MM.1S (cell line): ENCODE results near the gene ARHGEF6.
"Not testable (repeated sequence)": the region's sequence is repeated elsewhere in the genome, so short reads cannot be mapped to it uniquely, and the experiment has no call there.

Experiments
- DNase-seq: peaks from one replicate; pipeline ENCODE4 v3.0.0-alpha.2; 2015
- H2AFZ ChIP-seq: fragments of 300-600 bp; sonication (generic); 2 replicates; pipeline ENCODE4 v1.6.0; 2016; ENCODE audit warnings: antibody characterized with exemption, low read length
- H3F3A ChIP-seq: fragments of 300-600 bp; sonication (generic); 2 replicates; pipeline ENCODE4 v1.6.1; 2016; ENCODE audit warnings: mild to moderate bottlenecking, antibody characterized with exemption, low read length, moderate library complexity, mixed read lengths; ENCODE audit not compliant: insufficient read depth
- H3K27ac ChIP-seq: fragments of 300-600 bp; sonication (generic); 2 replicates; pipeline ENCODE4 v1.5.1; 2016; ENCODE audit warnings: mild to moderate bottlenecking, low read length
- H3K27me3 ChIP-seq: fragments of 300-600 bp; sonication (generic); replicated peaks from 2 replicates; pipeline ENCODE4 v1.6.0; 2016; ENCODE audit warnings: low read length; ENCODE audit not compliant: insufficient read depth
- H3K36me3 ChIP-seq: fragments of 300-600 bp; sonication (generic); replicated peaks from 2 replicates; pipeline ENCODE4 v1.6.1; 2016; ENCODE audit warnings: mild to moderate bottlenecking, low read length, mixed read lengths; ENCODE audit not compliant: insufficient read depth
- H3K4me1 ChIP-seq: fragments of 300-600 bp; sonication (generic); 2 replicates; pipeline ENCODE4 v1.6.1; 2016; ENCODE audit warnings: low read length, mixed read lengths
- H3K4me2 ChIP-seq: fragments of 300-600 bp; sonication (generic); 2 replicates; pipeline ENCODE4 v1.6.0; 2016; ENCODE audit warnings: low read depth, low read length
- H3K4me3 ChIP-seq: fragments of 300-600 bp; sonication (generic); 2 replicates; pipeline ENCODE4 v1.5.1; 2016; ENCODE audit warnings: low read length, mixed read lengths
- H3K79me2 ChIP-seq: fragments of 300-600 bp; sonication (generic); 2 replicates; pipeline ENCODE4 v1.6.1; 2016; ENCODE audit warnings: mixed run types, low read length, mixed read lengths
- H3K9ac ChIP-seq: fragments of 300-600 bp; sonication (generic); 2 replicates; pipeline ENCODE4 v1.6.1; 2016; ENCODE audit warnings: low read length, mixed read lengths
- H3K9me2 ChIP-seq: fragments of 300-600 bp; sonication (generic); replicated peaks from 2 replicates; pipeline ENCODE4 v1.6.1; 2016; ENCODE audit warnings: mild to moderate bottlenecking, low read length, mixed read lengths; ENCODE audit not compliant: insufficient read depth
- H3K9me3 ChIP-seq: fragments of 300-600 bp; sonication (generic); replicated peaks from 2 replicates; pipeline ENCODE4 v1.6.1; 2016; ENCODE audit warnings: mild to moderate bottlenecking, low read length, mixed read lengths; ENCODE audit not compliant: insufficient read depth
- H4K20me1 ChIP-seq: fragments of 300-600 bp; sonication (generic); 2 replicates; pipeline ENCODE4 v1.6.1; 2016; ENCODE audit warnings: mild to moderate bottlenecking, low read length, moderate library complexity, mixed read lengths; ENCODE audit not compliant: insufficient read depth
- EZH2 ChIP-seq: fragments of 300-600 bp; sonication (generic); optimal IDR thresholded peaks from 2 replicates; pipeline ENCODE3; 2017; ENCODE audit warnings: low read depth, mild to moderate bottlenecking, antibody characterized with exemption, low read length, mixed read lengths
- EZH2phosphoT487 ChIP-seq: fragments of 300-600 bp; sonication (generic); IDR thresholded peaks from 2 replicates; pipeline ENCODE4 v1.6.1; 2018; ENCODE audit warnings: antibody characterized with exemption, low read length
- TF ChIP-seq, protein P1 (sequence below): fragments of 300-600 bp; sonication (generic); IDR thresholded peaks from 2 replicates; pipeline ENCODE4 v1.5.1; 2016; ENCODE audit warnings: antibody characterized with exemption, low read length, mixed read lengths

Gene ARHGEF6

GRCh38 chrX:136802515-136802914 lies 21.8 kb upstream of the ARHGEF6 start:
- no peaks in the 10 kb centered on the region for H3K27me3 ChIP-seq

DNA sequence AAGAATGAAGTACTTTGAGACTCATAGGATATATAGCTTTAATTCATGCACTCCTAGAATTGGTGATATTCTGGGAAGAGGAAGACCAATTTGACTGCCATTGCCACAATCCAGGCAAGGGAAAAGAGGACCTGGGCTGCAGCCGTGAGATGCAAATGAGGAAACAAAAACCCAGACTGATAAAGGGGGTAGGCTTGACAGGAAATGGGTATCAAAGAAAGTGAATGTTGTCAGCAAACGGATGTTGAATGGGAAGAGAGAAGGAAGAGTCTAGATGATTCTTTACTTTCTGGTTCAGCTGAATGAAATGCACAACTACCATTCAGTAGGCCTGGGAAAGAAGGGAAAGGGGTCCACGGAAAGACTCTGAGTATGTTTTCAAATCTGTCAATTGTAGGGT lies 17.1 kb upstream of the ARHGEF6 start:
- Histone ChIP-seq H3K36me3 (no peaks in the 10 kb centered on the region), H3K79me2 (no peaks in the 10 kb centered on the region), H3K27me3 (no peaks in the 10 kb centered on the region), H3K27ac (no peak overlapping the region), H3K4me3 (no peak overlapping the region), H3K4me2 (no peak overlapping the region), H4K20me1 (no peaks in the 10 kb centered on the region), H3K4me1 (no peaks in the 10 kb centered on the region), H3K9ac (no peak overlapping the region), H3K9me3 (no peaks in the 10 kb centered on the region), H3K9me2 (no peaks in the 10 kb centered on the region), H3F3A (no peaks in the 10 kb centered on the region), H2AFZ (no peak overlapping the region)
- TF ChIP-seq EZH2 = no peak
- TF ChIP-seq EZH2phosphoT487 = no peak
- DNase-seq = no peak

More at GRCh38 chrX:136802515-136802914, 21.8 kb upstream of the ARHGEF6 start:
- Histone ChIP-seq H3F3A (no peaks in the 10 kb centered on the region), H3K9me3 (no peaks in the 10 kb centered on the region), H3K4me3 (no peak overlapping the region), H3K9me2 (no peaks in the 10 kb centered on the region), H3K4me1 (no peaks in the 10 kb centered on the region), H3K27ac (no peak overlapping the region), H3K9ac (no peak overlapping the region), H3K36me3 (no peaks in the 10 kb centered on the region), H4K20me1 (no peaks in the 10 kb centered on the region), H2AFZ (no peak overlapping the region), H3K4me2 (no peak overlapping the region), H3K79me2 (no peaks in the 10 kb centered on the region)
- TF ChIP-seq EZH2phosphoT487 (no peak), EZH2 (no peak)
- TF ChIP-seq, protein P1, sequence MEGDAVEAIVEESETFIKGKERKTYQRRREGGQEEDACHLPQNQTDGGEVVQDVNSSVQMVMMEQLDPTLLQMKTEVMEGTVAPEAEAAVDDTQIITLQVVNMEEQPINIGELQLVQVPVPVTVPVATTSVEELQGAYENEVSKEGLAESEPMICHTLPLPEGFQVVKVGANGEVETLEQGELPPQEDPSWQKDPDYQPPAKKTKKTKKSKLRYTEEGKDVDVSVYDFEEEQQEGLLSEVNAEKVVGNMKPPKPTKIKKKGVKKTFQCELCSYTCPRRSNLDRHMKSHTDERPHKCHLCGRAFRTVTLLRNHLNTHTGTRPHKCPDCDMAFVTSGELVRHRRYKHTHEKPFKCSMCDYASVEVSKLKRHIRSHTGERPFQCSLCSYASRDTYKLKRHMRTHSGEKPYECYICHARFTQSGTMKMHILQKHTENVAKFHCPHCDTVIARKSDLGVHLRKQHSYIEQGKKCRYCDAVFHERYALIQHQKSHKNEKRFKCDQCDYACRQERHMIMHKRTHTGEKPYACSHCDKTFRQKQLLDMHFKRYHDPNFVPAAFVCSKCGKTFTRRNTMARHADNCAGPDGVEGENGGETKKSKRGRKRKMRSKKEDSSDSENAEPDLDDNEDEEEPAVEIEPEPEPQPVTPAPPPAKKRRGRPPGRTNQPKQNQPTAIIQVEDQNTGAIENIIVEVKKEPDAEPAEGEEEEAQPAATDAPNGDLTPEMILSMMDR = no peak
- DNase-seq = no peak

- H3K79me2 ChIP-seq, H3K9ac ChIP-seq, H3F3A ChIP-seq, H3K9me2 ChIP-seq, H3K27me3 ChIP-seq, DNase-seq, H3K36me3 ChIP-seq, H2AFZ ChIP-seq, H3K27ac ChIP-seq, H3K4me2 ChIP-seq, H3K4me1 ChIP-seq, H3K9me3 ChIP-seq, H3K4me3 ChIP-seq, H4K20me1 ChIP-seq: not testable (repeated sequence)
Observed at GRCh38 chrX:136795132-136795531, 14.4 kb upstream of the ARHGEF6 start.

- not testable (repeated sequence) for H3K27ac ChIP-seq, H3K4me2 ChIP-seq, DNase-seq, H3F3A ChIP-seq, H3K4me1 ChIP-seq, H3K36me3 ChIP-seq, H3K9me3 ChIP-seq, H3K79me2 ChIP-seq, H3K27me3 ChIP-seq, H3K4me3 ChIP-seq, H3K9me2 ChIP-seq, H4K20me1 ChIP-seq, H2AFZ ChIP-seq, H3K9ac ChIP-seq
Observed at GRCh38 chrX:136794660-136795059, 13.9 kb upstream of the ARHGEF6 start.

DNA sequence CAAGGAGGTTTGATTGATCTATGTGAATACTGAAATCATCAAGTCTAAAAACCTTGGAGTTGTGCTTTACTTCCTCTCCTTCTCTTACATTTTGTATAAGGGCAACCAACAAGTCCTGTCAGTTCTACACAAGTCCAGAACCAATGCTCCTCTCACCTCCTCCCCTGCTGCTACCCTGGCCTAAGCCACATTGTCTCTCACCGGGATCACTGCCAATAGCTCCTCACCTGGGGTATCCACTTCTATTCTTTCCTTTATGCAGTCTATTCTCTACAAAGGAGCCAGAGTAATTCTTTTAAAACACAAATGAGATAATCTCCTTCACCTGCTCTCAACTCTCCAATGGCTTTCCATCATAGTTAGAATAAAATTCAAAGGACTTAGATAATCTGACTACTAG lies 13.3 kb upstream of the ARHGEF6 start:
- H3K27me3 ChIP-seq = no peaks in the 10 kb centered on the region
- H3K4me3 ChIP-seq = no peak overlapping the region
- no peaks in the 10 kb centered on the region for H3K36me3 ChIP-seq
- no peaks in the 10 kb centered on the region for H4K20me1 ChIP-seq
- TF ChIP-seq EZH2 = no peak
- no peaks in the 10 kb centered on the region for H3K79me2 ChIP-seq
- no peaks in the 10 kb centered on the region for H3K4me1 ChIP-seq
- no peaks in the 10 kb centered on the region for H3K9me3 ChIP-seq
- no peak overlapping the region for H3K27ac ChIP-seq
- H3K4me2 ChIP-seq = no peak overlapping the region
- no peaks in the 10 kb centered on the region for H3F3A ChIP-seq
- no peak overlapping the region for H3K9ac ChIP-seq
- no peak for DNase-seq
- no peaks in the 10 kb centered on the region for H3K9me2 ChIP-seq
- H2AFZ ChIP-seq = no peak overlapping the region
